HepG2 (cell line): ENCODE measurements around the gene ARCN1. TPM values are rescaled to one million over a fixed set of nuclear protein-coding genes. Genes with fewer than 3 reads are reported as not detected.
A peak's percentile ranks its signal among the peaks of the same experiment; 100 is the strongest.

ENCODE experiments used
- CCAR2 ChIP-seq: fragments of 200-400 bp; formaldehyde crosslinking; optimal IDR thresholded peaks from 2 replicates; pipeline ENCODE3; 2018; ENCODE audit warnings: low read depth, mild to moderate bottlenecking, low read length, moderate library complexity
- E2F5 ChIP-seq: sonication (generic); formaldehyde crosslinking; conservative IDR thresholded peaks from 2 replicates; pipeline ENCODE4 v1.4.0; 2020; ENCODE audit warnings: missing genetic modification reagents
- ERF ChIP-seq: IDR thresholded peaks from 2 replicates; pipeline ENCODE4 v1.6.1; 2018; ENCODE audit warnings: missing biosample characterization, missing genetic modification reagents
- ISX ChIP-seq: sonication (generic); formaldehyde crosslinking; conservative IDR thresholded peaks from 2 replicates; pipeline ENCODE4 v1.5.0; 2020; ENCODE audit warnings: missing genetic modification reagents
- JUNB ChIP-seq: sonication (generic); formaldehyde crosslinking; IDR thresholded peaks from 2 replicates; pipeline ENCODE4 v1.8.0; 2022; ENCODE audit warnings: missing genetic modification reagents, mild to moderate bottlenecking, borderline replicate concordance
- KLF12 ChIP-seq: sonication (generic); formaldehyde crosslinking; IDR thresholded peaks from 2 replicates; pipeline ENCODE4 v1.4.0; 2020; ENCODE audit warnings: missing genetic modification reagents, borderline replicate concordance
- RCOR2 ChIP-seq: IDR thresholded peaks from 2 replicates; pipeline ENCODE4 v1.6.1; 2016; ENCODE audit warnings: missing biosample characterization, missing genetic modification reagents
- RFX1 ChIP-seq: fragments of 450-650 bp; IDR thresholded peaks from 2 replicates; pipeline ENCODE4 v1.6.1; 2017
- SALL2 ChIP-seq: sonication (generic); formaldehyde crosslinking; IDR thresholded peaks from 2 replicates; pipeline ENCODE4 v1.8.1; 2023; ENCODE audit warnings: mild to moderate bottlenecking, missing genetic modification reagents, inconsistent platforms
- SMC3 ChIP-seq: IDR thresholded peaks from 2 replicates; pipeline ENCODE4 v1.6.1; 2011; ENCODE audit warnings: low read length, improper control_type of control experiment
- SNAI1 ChIP-seq: sonication (generic); formaldehyde crosslinking; IDR thresholded peaks from 2 replicates; pipeline ENCODE4 v1.5.0; 2020; ENCODE audit warnings: mild to moderate bottlenecking, missing genetic modification reagents, borderline replicate concordance
- SP5 ChIP-seq: IDR thresholded peaks from 2 replicates; pipeline ENCODE4 v1.6.1; 2016; ENCODE audit warnings: low read depth, borderline replicate concordance
- SSRP1 ChIP-seq: IDR thresholded peaks from 2 replicates; pipeline ENCODE4 v1.6.1; 2016; ENCODE audit warnings: control low read depth
- TFDP2 ChIP-seq: sonication (generic); formaldehyde crosslinking; IDR thresholded peaks from 2 replicates; pipeline ENCODE4 v1.4.0; 2020; ENCODE audit warnings: missing genetic modification reagents
- ZNF251 ChIP-seq: sonication (generic); formaldehyde crosslinking; IDR thresholded peaks from 2 replicates; pipeline ENCODE4 v1.9.0; 2021; ENCODE audit warnings: mild to moderate bottlenecking, missing genetic modification reagents
- ZNF280D ChIP-seq: sonication (generic); formaldehyde crosslinking; IDR thresholded peaks from 2 replicates; pipeline ENCODE4 v1.5.1; 2020; ENCODE audit warnings: mild to moderate bottlenecking, missing genetic modification reagents
- ZNF296 ChIP-seq: sonication (generic); formaldehyde crosslinking; conservative IDR thresholded peaks from 2 replicates; pipeline ENCODE4 v1.5.0; 2020; ENCODE audit warnings: mild to moderate bottlenecking, missing genetic modification reagents
- ZNF775 ChIP-seq: sonication (generic); formaldehyde crosslinking; IDR thresholded peaks from 2 replicates; pipeline ENCODE4 v1.4.0; 2020; ENCODE audit warnings: missing genetic modification reagents, mild to moderate bottlenecking, moderate library complexity, borderline replicate concordance
- ZNF780A ChIP-seq: sonication (generic); formaldehyde crosslinking; IDR thresholded peaks from 2 replicates; pipeline ENCODE4 v1.8.0; 2022; ENCODE audit warnings: mild to moderate bottlenecking, missing genetic modification reagents, moderate library complexity
- ZNF879 ChIP-seq: sonication (generic); formaldehyde crosslinking; IDR thresholded peaks from 2 replicates; pipeline ENCODE4 v1.8.1; 2023; ENCODE audit warnings: missing genetic modification reagents
- polyA plus RNA-seq, 8 experiments: library from polyadenylated mRNA; depleted of rRNA in 3 of 8; stranded (reverse) in 7 of 8; unstranded in 1 of 8; fragments of >200 nt; fragmentation: Illumina TruSeq in 4 of 8; extraction: Trizol in 4 of 8; gene quantifications; 2 replicates each; pipeline versions ENCODE4 v1.2.1 to v1.2.3, GENCODE V29; 2011 to 2016; ENCODE audit warnings: low read depth in 4 of 8, missing spikeins in 1 of 8, mixed read lengths in 1 of 8; ENCODE audit not compliant: insufficient read depth in 1 of 8
- total RNA-seq, 5 experiments: library from RNA; depleted of rRNA; stranded (reverse); fragments of >200 nt; fragmentation: Illumina TruSeq; extraction: Trizol; gene quantifications; 2 replicates each; pipeline ENCODE4 v1.2.3, GENCODE V29; 2016; ENCODE audit warnings: low read depth in 1 of 5
- TF ChIP-seq, protein P1 (sequence below): sonication (generic); formaldehyde crosslinking; IDR thresholded peaks from 2 replicates; pipeline ENCODE4 v1.5.1; 2020; ENCODE audit warnings: missing genetic modification reagents, mild to moderate bottlenecking, borderline replicate concordance
- TF ChIP-seq, protein P2 (sequence below): sonication (generic); formaldehyde crosslinking; IDR thresholded peaks from 2 replicates; pipeline ENCODE4 v1.4.0; 2020; ENCODE audit warnings: missing genetic modification reagents, borderline replicate concordance

ARCN1 gene
- total and polyA plus RNA-seq, 2 of the 13 experiments (the other 11 are each of a cell fraction or from before 2014, with no cell fraction given), result 148 to 200 TPM

DNA sequence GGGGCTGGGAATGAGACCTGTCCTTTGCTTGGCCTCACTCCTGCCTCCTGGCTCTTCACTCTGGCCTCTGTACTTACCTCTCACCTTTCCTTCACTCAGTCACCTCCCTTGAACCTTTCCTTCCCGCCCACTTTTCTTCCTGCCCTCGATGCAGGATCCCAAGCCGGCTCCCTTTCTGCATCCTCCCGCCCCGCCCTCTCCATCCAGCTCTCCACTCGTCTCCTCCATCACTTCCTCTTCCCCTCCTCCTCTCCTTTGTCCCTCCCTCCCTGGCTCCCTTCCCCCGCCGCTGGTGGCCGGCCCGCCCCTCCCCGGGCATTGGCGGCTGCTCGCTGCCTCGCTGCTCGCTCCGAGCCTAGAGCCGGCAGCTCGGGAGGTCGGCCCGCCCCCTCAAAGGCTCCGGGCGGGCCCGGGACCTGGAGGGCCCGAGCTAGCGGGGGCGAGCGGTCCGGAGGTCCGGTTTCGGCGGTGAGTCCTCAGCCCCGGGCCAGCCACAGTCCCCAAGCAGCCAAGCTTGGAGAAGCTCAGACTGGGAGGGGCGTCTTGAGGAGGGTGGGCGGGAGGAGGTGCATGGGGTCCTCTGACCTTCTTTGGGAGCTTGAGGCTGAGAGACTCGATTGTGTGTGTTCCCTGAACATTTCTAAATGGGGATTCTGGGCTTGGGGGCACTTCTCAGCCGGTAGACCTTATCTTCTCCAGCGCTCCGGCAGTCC lies 49.0 kb downstream of the ARCN1 start (continued):
- TF ChIP-seq, protein P1, sequence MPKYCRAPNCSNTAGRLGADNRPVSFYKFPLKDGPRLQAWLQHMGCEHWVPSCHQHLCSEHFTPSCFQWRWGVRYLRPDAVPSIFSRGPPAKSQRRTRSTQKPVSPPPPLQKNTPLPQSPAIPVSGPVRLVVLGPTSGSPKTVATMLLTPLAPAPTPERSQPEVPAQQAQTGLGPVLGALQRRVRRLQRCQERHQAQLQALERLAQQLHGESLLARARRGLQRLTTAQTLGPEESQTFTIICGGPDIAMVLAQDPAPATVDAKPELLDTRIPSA (CRISPR knock-in tag), result no peak
- no peak for TF ChIP-seq RFX1
- TF ChIP-seq TFDP2, result no peak
- 0 out of 2 replicates have a peak, but pooled peaks have one; percentile 14 for TF ChIP-seq SALL2 (CRISPR knock-in tag)
- TF ChIP-seq ZNF775, result no peak
- TF ChIP-seq, protein P2, sequence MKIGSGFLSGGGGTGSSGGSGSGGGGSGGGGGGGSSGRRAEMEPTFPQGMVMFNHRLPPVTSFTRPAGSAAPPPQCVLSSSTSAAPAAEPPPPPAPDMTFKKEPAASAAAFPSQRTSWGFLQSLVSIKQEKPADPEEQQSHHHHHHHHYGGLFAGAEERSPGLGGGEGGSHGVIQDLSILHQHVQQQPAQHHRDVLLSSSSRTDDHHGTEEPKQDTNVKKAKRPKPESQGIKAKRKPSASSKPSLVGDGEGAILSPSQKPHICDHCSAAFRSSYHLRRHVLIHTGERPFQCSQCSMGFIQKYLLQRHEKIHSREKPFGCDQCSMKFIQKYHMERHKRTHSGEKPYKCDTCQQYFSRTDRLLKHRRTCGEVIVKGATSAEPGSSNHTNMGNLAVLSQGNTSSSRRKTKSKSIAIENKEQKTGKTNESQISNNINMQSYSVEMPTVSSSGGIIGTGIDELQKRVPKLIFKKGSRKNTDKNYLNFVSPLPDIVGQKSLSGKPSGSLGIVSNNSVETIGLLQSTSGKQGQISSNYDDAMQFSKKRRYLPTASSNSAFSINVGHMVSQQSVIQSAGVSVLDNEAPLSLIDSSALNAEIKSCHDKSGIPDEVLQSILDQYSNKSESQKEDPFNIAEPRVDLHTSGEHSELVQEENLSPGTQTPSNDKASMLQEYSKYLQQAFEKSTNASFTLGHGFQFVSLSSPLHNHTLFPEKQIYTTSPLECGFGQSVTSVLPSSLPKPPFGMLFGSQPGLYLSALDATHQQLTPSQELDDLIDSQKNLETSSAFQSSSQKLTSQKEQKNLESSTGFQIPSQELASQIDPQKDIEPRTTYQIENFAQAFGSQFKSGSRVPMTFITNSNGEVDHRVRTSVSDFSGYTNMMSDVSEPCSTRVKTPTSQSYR, result peak; percentile 82
- TF ChIP-seq ERF, result no peak; the same call in 1 of the 2 replicates
- TF ChIP-seq RCOR2 (CRISPR knock-in tag), result no peak
- TF ChIP-seq ZNF280D, result peak; percentile 63; the same call in 1 of the 2 replicates
- no peak for TF ChIP-seq JUNB (CRISPR knock-in tag)
- no peak for TF ChIP-seq ZNF879 (CRISPR knock-in tag)
- 0 out of 2 replicates have a peak, but pooled peaks have one; percentile 14 for TF ChIP-seq E2F5 (CRISPR knock-in tag)
- TF ChIP-seq SMC3, result no peak
- no peak; the same call in 1 of the 2 replicates for TF ChIP-seq ZNF296 (CRISPR knock-in tag)
- TF ChIP-seq ISX, result no peak
- TF ChIP-seq SSRP1 (CRISPR knock-in tag), result peak; percentile 6; the same call in 1 of the 2 replicates
- TF ChIP-seq CCAR2, result no peak
- TF ChIP-seq KLF12, result peak; percentile 37; the same call in 1 of the 2 replicates
- no peak for TF ChIP-seq ZNF780A (CRISPR knock-in tag)
- TF ChIP-seq SNAI1 (CRISPR knock-in tag), result no peak
- TF ChIP-seq ZNF251 (CRISPR knock-in tag), result no peak
- peak; percentile 71 for TF ChIP-seq SP5 (CRISPR knock-in tag)
